IgD-negative memory B cell (primary cell): ENCODE measurements around the gene DNAJC7. TPM values are rescaled to one million over a fixed set of nuclear protein-coding genes. Genes with fewer than 3 reads are reported as not detected.
A peak's percentile ranks its signal among the peaks of the same experiment; 100 is the strongest.

Source experiments
- H3K27ac Mint-ChIP-seq, 3 donors: one replicate each; pipeline ENCODE4 v1.8.0; 2020 to 2022; ENCODE audit warnings: mild to moderate bottlenecking in 3 of 3, mixed read lengths in 3 of 3, moderate library complexity in 1 of 3
- H3K27me3 Mint-ChIP-seq: one replicate; pipeline ENCODE4 v1.8.0; 2021; ENCODE audit warnings: mixed read lengths
- H3K36me3 Mint-ChIP-seq: one replicate; pipeline ENCODE4 v1.8.0; 2020; ENCODE audit warnings: mild to moderate bottlenecking, mixed read lengths
- H3K4me1 Mint-ChIP-seq, 3 donors: one replicate each; pipeline ENCODE4 v1.8.0; 2020 to 2022; ENCODE audit warnings: mixed read lengths in 3 of 3, mild to moderate bottlenecking in 1 of 3
- H3K4me3 Mint-ChIP-seq, 4 donors: one replicate each; pipeline ENCODE4 v1.8.0; 2020 to 2022; ENCODE audit warnings: mild to moderate bottlenecking in 4 of 4, mixed read lengths in 4 of 4, moderate library complexity in 3 of 4
- H3K9me3 Mint-ChIP-seq, 3 donors: one replicate each; pipeline ENCODE4 v1.8.0; 2020 to 2021; ENCODE audit warnings: mixed read lengths in 3 of 3, mild to moderate bottlenecking in 1 of 3
- polyA plus RNA-seq: library from polyadenylated mRNA; unstranded; fragments of 300-500 nt; fragmentation: Illumina TruSeq; gene quantifications from one replicate; pipeline ENCODE4 v1.2.3, GENCODE V29; 2021

Gene DNAJC7
- polyA plus RNA-seq, 1 donor from 2014 or later: 82.3 TPM

GRCh38 chr17:41967921-41968578, 49.2 kb downstream of the DNAJC7 start:
- Mint-ChIP-seq H3K9me3 (no peaks in the 10 kb centered on the region), H3K27me3 (no peaks in the 10 kb centered on the region), H3K4me1 (peaks cover 27 to 36% (median 32%) of the 10 kb centered on the region in 3 donors), H3K4me3 (peak overlapping the region; percentile 57 to 97 (median 86)), H3K36me3 (peaks cover 1% of the 10 kb centered on the region), H3K27ac (peak overlapping the region; percentile 59 to 98 (median 85))

- peaks cover 1% of the 10 kb centered on the region for H3K36me3 Mint-ChIP-seq
- H3K27ac Mint-ChIP-seq: peak overlapping the region; percentile 59 to 98 (median 76)
Observed at GRCh38 chr17:41967141-41967920, 49.9 kb downstream of the DNAJC7 start.

DNA sequence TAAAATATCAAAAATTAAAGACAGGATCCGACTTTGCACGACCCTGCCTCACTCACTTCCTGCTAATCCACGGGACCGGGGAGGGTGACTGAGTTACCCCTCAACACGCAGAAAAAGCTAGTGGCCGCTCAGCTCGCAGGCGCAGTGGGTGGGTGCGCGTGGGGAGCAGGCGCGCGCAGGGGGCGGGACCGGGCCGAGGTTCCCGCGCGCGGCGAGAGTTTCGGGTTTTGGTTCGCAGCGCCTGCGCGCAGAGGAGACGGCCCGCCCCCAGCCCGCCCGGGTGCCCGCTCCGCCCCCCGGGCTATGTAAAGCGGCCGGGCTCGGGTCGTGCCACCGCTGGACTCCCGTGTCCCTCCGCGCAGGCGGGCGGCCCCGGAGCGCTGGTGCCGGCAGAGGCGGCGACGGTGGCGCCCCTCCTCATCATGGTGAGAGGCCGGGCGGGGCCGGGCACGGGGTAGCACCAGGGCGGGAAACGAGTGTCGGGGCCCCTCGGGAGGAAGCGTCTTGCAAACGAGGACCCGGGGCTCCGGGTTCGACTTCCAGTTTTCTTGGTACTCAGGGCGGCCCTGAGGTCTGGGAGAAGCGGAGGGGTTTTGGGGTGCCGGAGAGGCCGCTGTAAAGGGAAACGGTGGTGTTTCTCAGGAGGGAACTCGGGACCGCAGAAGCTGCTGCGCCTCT, 50.6 kb downstream of the DNAJC7 start, which contains the start of gene CNP:
TSS of gene CNP (plus strand) at position 333 of the 678 bp plus-strand sequence. CDS start at position 423, 90 bp downstream.
- Mint-ChIP-seq H3K36me3 (peaks cover 1% of the 10 kb centered on the region), H3K4me3 (peak within 1 kb of the TSS; percentile 84 to 97 (median 90)), H3K9me3 (no peaks in the 10 kb centered on the region), H3K4me1 (peaks cover 19 to 29% (median 25%) of the 10 kb centered on the region in 3 donors), H3K27ac (peak within 1 kb of the TSS; percentile 86 to 98 (median 91)), H3K27me3 (no peaks in the 10 kb centered on the region)

More at GRCh38 chr17:41967141-41967920, 49.9 kb downstream of the DNAJC7 start:
- peaks cover 20 to 31% (median 27%) of the 10 kb centered on the region in 3 donors for H3K4me1 Mint-ChIP-seq
- H3K9me3 Mint-ChIP-seq: no peaks in the 10 kb centered on the region
- no peaks in the 10 kb centered on the region for H3K27me3 Mint-ChIP-seq
- H3K4me3 Mint-ChIP-seq: peak overlapping the region; percentile 84 to 97 (median 90)

DNA sequence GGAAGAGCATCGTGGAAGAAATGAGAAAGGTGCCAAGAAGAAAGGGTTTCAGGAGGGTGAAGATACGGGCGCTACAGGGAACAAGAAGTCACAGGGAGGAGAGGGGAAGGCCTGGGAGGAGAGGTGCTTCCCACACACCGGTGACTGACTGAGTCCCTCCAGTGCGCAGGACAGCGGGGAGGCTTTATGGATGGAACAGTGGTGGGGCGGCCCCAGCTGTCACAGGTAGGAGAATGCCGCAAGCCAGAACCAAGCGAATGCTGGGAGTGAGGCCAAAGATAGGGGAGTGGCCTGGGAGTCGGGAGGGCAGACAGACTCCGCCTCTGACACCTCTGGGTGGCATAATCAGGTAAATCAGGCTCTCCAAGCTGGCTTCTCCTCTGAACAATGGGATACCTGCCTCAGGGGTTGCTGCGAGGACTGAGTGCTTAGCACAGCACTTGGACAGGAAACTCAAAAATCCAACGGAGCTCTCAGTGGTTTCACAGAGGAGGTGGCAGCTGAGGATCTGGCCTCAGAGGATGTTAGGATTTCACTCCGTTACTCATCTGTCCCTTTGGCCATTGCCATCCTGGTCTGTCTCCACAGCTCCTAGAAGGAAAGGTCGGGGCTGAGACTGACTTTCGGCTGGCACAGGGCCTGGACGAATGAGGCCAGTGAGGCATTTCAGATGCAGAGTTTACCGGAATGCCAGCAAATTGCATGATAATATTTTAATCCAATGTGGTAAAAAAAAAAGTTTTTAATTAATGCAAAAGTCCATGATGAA, 51.4 kb downstream of the DNAJC7 start:
- H3K4me3 Mint-ChIP-seq: peak overlapping the region; percentile 84 to 97 (median 90)
- H3K36me3 Mint-ChIP-seq: peaks cover 1% of the 10 kb centered on the region

GRCh38 chr17:41962768-41963434, 54.3 kb downstream of the DNAJC7 start:
- no peaks in the 10 kb centered on the region for H3K36me3 Mint-ChIP-seq
- H3K9me3 Mint-ChIP-seq: no peaks in the 10 kb centered on the region
- H3K4me3 Mint-ChIP-seq: peak overlapping the region in 2 of 4 donors; percentile 41 to 67
- H3K4me1 Mint-ChIP-seq: peaks cover 10 to 13% (median 13%) of the 10 kb centered on the region in 3 donors
- H3K27ac Mint-ChIP-seq: peak overlapping the region; percentile 23 to 64 (median 64)
- H3K27me3 Mint-ChIP-seq: no peaks in the 10 kb centered on the region

More for the DNA sequence above, 51.4 kb downstream of the DNAJC7 start:
- Mint-ChIP-seq H3K4me1 (peaks cover 14 to 26% (median 22%) of the 10 kb centered on the region in 3 donors), H3K9me3 (no peaks in the 10 kb centered on the region), H3K27me3 (no peaks in the 10 kb centered on the region), H3K27ac (peak overlapping the region; percentile 86 to 98 (median 91))

DNA sequence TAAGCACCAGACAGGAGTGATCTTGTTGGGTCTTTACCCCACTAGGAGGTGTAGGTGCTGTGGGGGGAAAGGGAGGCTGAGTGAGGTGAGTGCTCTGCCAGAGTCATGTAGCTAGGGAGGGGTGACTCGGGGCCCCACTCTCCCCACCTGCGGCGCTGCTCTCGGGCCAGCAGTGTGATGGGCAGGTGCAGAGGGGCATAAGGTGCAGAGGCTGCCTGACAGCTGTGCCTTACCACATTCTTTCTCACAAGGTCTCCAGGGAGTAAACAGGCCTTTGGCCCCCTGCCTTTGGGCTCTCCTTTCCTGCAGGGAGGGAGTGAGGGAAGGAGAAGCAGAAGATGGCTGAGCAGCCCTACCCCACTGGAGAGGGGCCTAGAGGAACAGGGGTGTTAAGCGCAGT, 55.1 kb downstream of the DNAJC7 start:
- peaks cover 9 to 13% (median 11%) of the 10 kb centered on the region in 3 donors for H3K4me1 Mint-ChIP-seq
- no peak overlapping the region for H3K4me3 Mint-ChIP-seq
- H3K27me3 Mint-ChIP-seq: no peaks in the 10 kb centered on the region
- H3K36me3 Mint-ChIP-seq: no peaks in the 10 kb centered on the region
- H3K9me3 Mint-ChIP-seq: no peaks in the 10 kb centered on the region
- peak overlapping the region in 1 of 3 donors; percentile 64 for H3K27ac Mint-ChIP-seq

DNA sequence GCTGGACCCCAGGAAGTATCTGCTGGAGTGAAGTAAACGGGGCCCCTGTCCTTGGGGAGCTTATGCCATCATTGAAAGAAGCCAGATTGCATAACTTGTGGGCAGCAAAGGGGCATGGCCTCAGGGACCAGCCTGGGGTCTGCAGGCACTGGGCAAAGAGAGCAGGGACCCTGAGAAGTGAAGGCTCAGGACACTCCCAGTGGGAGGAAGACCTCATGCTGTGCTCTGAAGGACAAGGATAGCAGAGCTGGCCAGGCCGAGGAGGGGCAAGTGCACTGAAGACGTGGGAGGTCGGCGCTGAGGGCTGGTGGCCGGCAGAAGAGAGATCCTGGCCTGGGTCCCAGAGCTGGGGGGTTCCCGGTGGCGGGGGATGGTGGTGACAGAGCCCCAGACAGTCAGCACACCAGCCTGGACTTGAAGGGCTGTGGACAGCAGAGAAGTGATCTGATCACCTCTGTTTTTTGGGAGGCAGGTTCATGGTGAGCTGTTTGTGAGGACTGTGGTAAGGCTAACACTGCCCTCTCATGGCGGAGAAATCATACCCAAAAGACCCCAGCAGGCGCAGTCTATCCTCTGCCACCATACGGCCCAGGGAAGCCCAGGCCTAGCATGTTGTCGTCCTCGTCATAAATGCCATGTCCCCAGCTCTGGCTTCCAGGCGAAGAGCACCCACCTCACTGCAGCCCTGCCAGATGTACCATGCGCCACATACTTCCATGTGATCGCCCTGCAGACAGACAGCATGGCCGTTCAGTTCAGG, 57.7 kb downstream of the DNAJC7 start:
- H3K27ac Mint-ChIP-seq: no peak overlapping the region
- H3K4me1 Mint-ChIP-seq: peaks cover 0 to 3% (median 2%) of the 10 kb centered on the region in 3 donors
- H3K9me3 Mint-ChIP-seq: no peaks in the 10 kb centered on the region
- H3K27me3 Mint-ChIP-seq: no peaks in the 10 kb centered on the region
- H3K4me3 Mint-ChIP-seq: no peak overlapping the region
- H3K36me3 Mint-ChIP-seq: no peaks in the 10 kb centered on the region

GRCh38 chr17:41959030-41959335, 58.3 kb downstream of the DNAJC7 start:
- Mint-ChIP-seq H3K36me3 (no peaks in the 10 kb centered on the region), H3K27ac (no peak overlapping the region), H3K4me3 (no peak overlapping the region), H3K27me3 (no peaks in the 10 kb centered on the region), H3K4me1 (peaks cover 0 to 3% (median 2%) of the 10 kb centered on the region in 3 donors), H3K9me3 (no peaks in the 10 kb centered on the region)

- Mint-ChIP-seq H3K36me3 (no peaks in the 10 kb centered on the region), H3K4me1 (peaks cover 0 to 2% (median 2%) of the 10 kb centered on the region in 3 donors), H3K9me3 (no peaks in the 10 kb centered on the region), H3K27ac (no peak overlapping the region), H3K27me3 (no peaks in the 10 kb centered on the region), H3K4me3 (no peak overlapping the region)
Observed at GRCh38 chr17:41957869-41958439, 59.3 kb downstream of the DNAJC7 start.

DNA sequence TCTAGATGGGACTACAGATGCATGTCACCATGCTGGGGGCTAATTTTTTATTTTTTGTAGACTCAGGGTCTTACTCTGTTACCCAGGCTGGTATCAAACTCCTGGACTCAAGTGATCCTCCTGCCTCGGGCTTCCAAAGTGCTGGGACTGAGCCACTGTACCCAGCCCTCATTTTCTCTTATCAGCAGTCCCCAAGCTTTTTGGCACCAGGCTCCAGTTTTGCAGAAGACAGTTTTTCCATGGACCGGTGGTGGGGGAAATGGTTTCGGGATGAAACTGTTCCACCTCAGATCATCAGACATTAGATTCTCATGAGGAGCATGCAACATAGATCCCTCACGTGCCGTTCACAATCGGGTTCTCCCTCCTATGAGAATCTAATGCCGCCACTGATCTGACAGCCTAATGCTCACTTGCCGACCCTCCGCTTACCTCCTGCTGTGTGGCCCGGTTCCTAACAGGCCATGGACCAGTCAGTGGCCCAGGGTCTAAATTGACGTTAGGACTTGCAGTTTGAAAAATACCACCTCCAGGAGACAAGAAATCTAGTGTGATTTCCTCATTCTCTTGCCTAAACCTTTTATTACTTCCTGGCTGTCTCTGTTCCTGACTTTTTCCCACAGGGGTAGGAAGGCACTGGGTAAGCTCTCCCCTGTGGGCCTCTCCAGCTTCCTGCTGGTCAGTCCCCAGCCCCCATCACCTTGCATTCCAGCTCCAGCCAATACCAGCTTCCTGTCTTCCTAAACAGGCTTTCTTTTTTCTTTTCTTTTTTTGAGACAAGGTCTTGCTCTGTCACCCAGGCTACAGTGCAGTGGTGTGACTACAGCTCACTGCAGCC, 60.0 kb downstream of the DNAJC7 start:
- Mint-ChIP-seq H3K9me3 (no peaks in the 10 kb centered on the region), H3K27me3 (no peaks in the 10 kb centered on the region), H3K4me3 (no peak overlapping the region), H3K36me3 (no peaks in the 10 kb centered on the region), H3K4me1 (no peaks in the 10 kb centered on the region), H3K27ac (no peak overlapping the region)

GRCh38 chr17:41956522-41956921, 60.7 kb downstream of the DNAJC7 start:
- Mint-ChIP-seq H3K4me3 (no peak overlapping the region), H3K27me3 (no peaks in the 10 kb centered on the region), H3K36me3 (no peaks in the 10 kb centered on the region), H3K27ac (no peak overlapping the region), H3K4me1 (no peaks in the 10 kb centered on the region), H3K9me3 (no peaks in the 10 kb centered on the region)

DNA sequence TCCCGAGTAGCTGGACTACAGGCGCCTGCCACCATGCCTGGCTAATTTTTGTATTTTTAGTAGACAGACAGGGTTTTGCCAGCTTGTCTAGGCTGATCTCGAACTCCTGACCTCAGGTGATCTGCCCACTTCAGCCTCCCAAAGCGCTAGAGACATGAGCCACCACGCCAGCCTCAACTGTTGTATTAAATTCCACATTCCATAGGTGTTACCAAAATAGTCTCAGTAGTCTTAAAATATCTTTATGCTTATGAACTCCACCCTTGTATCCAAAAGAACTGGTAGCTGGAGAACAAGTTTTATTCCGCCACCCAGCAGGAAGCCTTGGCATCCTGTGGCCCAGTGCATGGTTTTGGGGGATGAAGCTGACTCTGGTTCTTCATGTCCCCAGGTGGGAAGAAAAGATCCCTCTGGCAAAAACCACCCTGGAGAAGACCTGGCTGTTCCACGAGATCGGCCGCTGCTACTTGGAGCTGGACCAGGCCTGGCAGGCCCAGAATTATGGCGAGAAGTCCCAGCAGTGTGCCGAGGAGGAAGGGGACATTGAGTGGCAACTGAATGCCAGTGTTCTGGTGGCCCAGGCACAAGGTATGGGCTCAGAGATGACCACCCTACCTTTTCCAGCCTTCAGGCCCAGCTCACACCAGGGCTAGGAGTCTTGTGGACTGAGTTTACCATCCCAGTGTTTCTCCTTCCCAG, 68.3 kb downstream of the DNAJC7 start:
- Mint-ChIP-seq H3K9me3 (no peaks in the 10 kb centered on the region), H3K27ac (no peak overlapping the region), H3K4me3 (no peak overlapping the region), H3K27me3 (no peaks in the 10 kb centered on the region), H3K36me3 (no peaks in the 10 kb centered on the region), H3K4me1 (no peaks in the 10 kb centered on the region)
